Spleen (tissue), 11 donors: ENCODE results near the gene PNRC2. TPM values are rescaled to one million over a fixed set of nuclear protein-coding genes. Genes with fewer than 3 reads are reported as not detected.

Experiments used
- DNase-seq: peaks from one replicate; pipeline ENCODE4 v3.0.0-alpha.2; 2020
- H3K27ac ChIP-seq, 8 donors: fragments of 200-600 bp; sonication (generic) in 7 of 8; 1 replicate in 4 of 8; 2 replicates in 4 of 8; pipeline versions ENCODE4 v1.5.0 to v1.8.0; 2016 to 2021; ENCODE audit warnings: inconsistent platforms in 4 of 8, mild to moderate bottlenecking in 4 of 8, moderate library complexity in 1 of 8
- H3K27me3 ChIP-seq, 7 donors: fragments of 200-600 bp; sonication (generic) in 6 of 7; replicated peaks in 1 of 7; 1 replicate in 4 of 7; 2 replicates in 3 of 7; pipeline versions ENCODE4 v1.5.0 to v1.8.0; 2016 to 2021; ENCODE audit warnings: inconsistent platforms in 3 of 7, mild to moderate bottlenecking in 1 of 7
- H3K36me3 ChIP-seq, 6 donors: fragments of 200-600 bp; sonication (generic) in 5 of 6; 1 replicate in 4 of 6; 2 replicates in 2 of 6; pipeline versions ENCODE4 v1.5.0 to v1.8.0; 2016 to 2021; ENCODE audit warnings: inconsistent platforms in 2 of 6
- H3K4me1 ChIP-seq, 6 donors: fragments of 200-600 bp; sonication (generic) in 5 of 6; 1 replicate in 3 of 6; 2 replicates in 3 of 6; pipeline versions ENCODE4 v1.5.0 to v1.8.0; 2016 to 2021; ENCODE audit warnings: inconsistent platforms in 3 of 6
- H3K4me3 ChIP-seq, 8 donors: fragments of 200-600 bp; sonication (generic) in 7 of 8; 1 replicate in 4 of 8; 2 replicates in 4 of 8; pipeline versions ENCODE4 v1.5.0 to v1.8.0; 2016 to 2021; ENCODE audit warnings: inconsistent platforms in 4 of 8, mild to moderate bottlenecking in 4 of 8, moderate library complexity in 2 of 8
- H3K9me3 ChIP-seq, 8 donors: fragments of 200-600 bp; sonication (generic) in 7 of 8; 1 replicate in 4 of 8; 2 replicates in 4 of 8; pipeline versions ENCODE4 v1.5.0 to v1.8.0; 2016 to 2021; ENCODE audit warnings: inconsistent platforms in 4 of 8
- CTCF ChIP-seq, 11 experiments: fragments of 200-600 bp in 7 of 11; fragments of 450-650 bp in 4 of 11; sonication (generic) in 4 of 11; IDR thresholded peaks in 8 of 11; conservative IDR thresholded peaks in 3 of 11; 1 replicate in 7 of 11; 2 replicates in 4 of 11; pipeline versions ENCODE4 v1.4.0 to v1.8.0; 2016 to 2021; ENCODE audit warnings: antibody characterized with exemption in 11 of 11, inconsistent platforms in 4 of 11, mild to moderate bottlenecking in 1 of 11
- POLR2A ChIP-seq, 3 donors: fragments of 450-650 bp; IDR thresholded peaks; one replicate each; pipeline ENCODE4 v1.5.1; 2017; ENCODE audit warnings: antibody characterized with exemption in 3 of 3, mild to moderate bottlenecking in 1 of 3
- POLR2AphosphoS5 ChIP-seq, 3 donors: sonication (generic); formaldehyde crosslinking; IDR thresholded peaks; one replicate each; pipeline ENCODE4 v1.5.1; 2017; ENCODE audit warnings: antibody characterized with exemption in 3 of 3
- WGBS, 5 donors: extraction: QIAGEN DNeasy Blood & Tissue Kit in 3 of 5; methylation state at CpG; one replicate each; pipeline versions ENCODE4 v1.1.5 to v1.1.7; 2013 to 2018; 5-methylcytosine and 5-hydroxymethylcytosine counted together
- intact Hi-C: fragments of 100-400 bp; cut with DNase I; formaldehyde crosslinking; loops from one replicate; pipeline ENCODE4 v1.15.0; 2023; ENCODE audit warnings: low total_unique reads
- polyA plus RNA-seq, 3 donors: library from polyadenylated mRNA; stranded (reverse); fragments of 200-250 nt; gene quantifications; one replicate each; pipeline ENCODE4 v1.2.1, GENCODE V29; 2013
- total RNA-seq, 7 donors: library from RNA; depleted of rRNA in 3 of 7; stranded (reverse); fragments of >200 nt in 3 of 7; fragmentation: NEBNext Ultra II Directional in 4 of 7; extraction: Animal tissue kit (Norgen Biotek cat#: 25700) in 4 of 7; gene quantifications; one replicate each; pipeline versions ENCODE4 v1.1.0 to v1.2.1, GENCODE V29; 2016 to 2021
- donor health status: healthy with polysubstance abuse.
- donor health status: DM: no; HTN: no; CAD: no; lungs with moderate emphysema.
- donor health status: DM: no; HTN: no; CAD: no.
- donor health status: Bipolar disorder and iron deficiency.
- donor health status: healthy.
- donor health status: DM: no; HTN: no; CAD: no.
- donor health status: DM: yes; HTN: yes; CAD: no.

PNRC2 gene
- total and polyA plus RNA-seq, 10 donors, result 83.0 to 127 (median 114) TPM

- 24 to 41% (median 27%) methylated on average over 7 of the region's 7 CpGs for WGBS, 5 donors
Observed at GRCh38 chr1:23913212-23913880, 46.3 kb upstream of the PNRC2 start, which contains the start of gene CNR2. Gene CNR2, minus strand, starts transcription at chr1:23913362. Its CDS starts 37,745 bp downstream, at chr1:23875617.

GRCh38 chr1:23914921-23915320, 44.7 kb upstream of the PNRC2 start:
- no peaks in the 10 kb centered on the region for H3K36me3 ChIP-seq
- 83 to 94% (median 91%) methylated on average over 4 of the region's 4 CpGs for WGBS, 5 donors
- no peak overlapping the region for H3K4me3 ChIP-seq
- H3K9me3 ChIP-seq, result no peaks in the 10 kb centered on the region
- H3K27me3 ChIP-seq, result no peaks in the 10 kb centered on the region
- intact Hi-C loops, result loop anchor here (5.0 kb wide), 1 partner anchor 103 kb away; no protein-coding TSS in a partner anchor
- peaks cover 13 to 75% (median 46%) of the 10 kb centered on the region in 6 donors for H3K4me1 ChIP-seq
- no peak for DNase-seq
- peak overlapping the region in 5 of 8 donors; percentile 1 to 90 (median 80) for H3K27ac ChIP-seq
- TF ChIP-seq POLR2A (IDR thresholded peaks at IDR 0.05) (no peak), CTCF (IDR thresholded peaks at IDR 0.05 in 8 of 11, conservative IDR thresholded peaks at IDR 0.05 in 3 of 11) (no peak), POLR2AphosphoS5 (IDR thresholded peaks at IDR 0.05) (no peak)

More at GRCh38 chr1:23913212-23913880, 46.3 kb upstream of the PNRC2 start, which contains the start of gene CNR2:
- DNase-seq, result peak; percentile 89
- Histone ChIP-seq H3K4me1 (peaks cover 23 to 88% (median 59%) of the 10 kb centered on the region in 6 donors), H3K27ac (peak within 1 kb of the TSS; percentile 66 to 90 (median 78)), H3K4me3 (peak within 1 kb of the TSS; percentile 31 to 74 (median 44)), H3K36me3 (no peaks in the 10 kb centered on the region), H3K27me3 (no peaks in the 10 kb centered on the region), H3K9me3 (no peaks in the 10 kb centered on the region)
- intact Hi-C loops, result no loop called here
- TF ChIP-seq POLR2AphosphoS5 (IDR thresholded peaks at IDR 0.05) (peak; percentile 55 to 96 (median 88)), CTCF (IDR thresholded peaks at IDR 0.05 in 8 of 11, conservative IDR thresholded peaks at IDR 0.05 in 3 of 11) (no peak), POLR2A (IDR thresholded peaks at IDR 0.05) (peak in 2 of 3 donors; percentile 89 to 90)

- Histone ChIP-seq H3K4me3 (no peak overlapping the region), H3K4me1 (peaks cover 12 to 75% (median 48%) of the 10 kb centered on the region in 6 donors), H3K27me3 (no peaks in the 10 kb centered on the region), H3K27ac (peak overlapping the region in 3 of 8 donors; percentile 72 to 90 (median 80)), H3K9me3 (no peaks in the 10 kb centered on the region), H3K36me3 (no peaks in the 10 kb centered on the region)
- intact Hi-C loops, result loop anchor here (5.0 kb wide), 1 partner anchor 103 kb away; no protein-coding TSS in a partner anchor
- TF ChIP-seq CTCF (IDR thresholded peaks at IDR 0.05 in 8 of 11, conservative IDR thresholded peaks at IDR 0.05 in 3 of 11) (no peak), POLR2A (IDR thresholded peaks at IDR 0.05) (no peak), POLR2AphosphoS5 (IDR thresholded peaks at IDR 0.05) (no peak)
- DNase-seq, result no peak
- WGBS, 5 donors, result 88 to 96% (median 92%) methylated on average over 5 of the region's 5 CpGs
Observed at GRCh38 chr1:23915466-23915865, 44.2 kb upstream of the PNRC2 start.
